A549 (cell line): Measurements from ENCODE around the gene TEN1. TPM values are rescaled to one million over a fixed set of nuclear protein-coding genes. Genes with fewer than 3 reads are reported as not detected.

Experiments
- ATAC-seq, 2 experiments: fragments of 200-7000 bp in 1 of 2; fragments of >200 bp in 1 of 2; cut with Nextera tagmentation in 1 of 2; cut with Tn5 transposase in 1 of 2; 3 replicates each; pipeline versions ENCODE4 v1.8.0 to v1.9.1; 2018 to 2020; ENCODE audit warnings: mild to moderate bottlenecking in 1 of 2, moderate library complexity in 1 of 2
- CTCF ChIA-PET: fragments of 300-600 bp; sonication (Branson Sonifier 250); formaldehyde crosslinking; extraction: SDS; loops from one replicate; lab custom pipeline; 2021; ENCODE audit warnings: antibody characterized with exemption, inconsistent platforms; lab: Yijun Ruan, JAX
- POLR2A ChIA-PET: fragments of 350-600 bp; formaldehyde crosslinking; extraction: SDS; loops from one replicate; lab custom pipeline; 2021; ENCODE audit warnings: antibody characterized with exemption, inconsistent platforms; lab: Yijun Ruan, JAX
- DNase-seq, 2 experiments: peaks; one replicate each; pipeline versions ENCODE4 v3.0.0 to v3.0.0-alpha.2; 2011 to 2016; ENCODE audit warnings: low read depth in 1 of 2, low spot score in 1 of 2
- FAIRE-seq: peaks from 2 replicates; lab custom pipeline; 2011; peaks lifted over from hg19 to GRCh38; lab: Jason Lieb, UNC
- H3K27ac ChIP-seq, 2 experiments: fragments of >200 bp; sonication (Bioruptor Twin); formaldehyde crosslinking; 3 replicates each; pipeline ENCODE4 v1.5.1; 2016 to 2017
- H3K4me1 ChIP-seq: fragments of >200 bp; sonication (Bioruptor Twin); formaldehyde crosslinking; 3 replicates; pipeline ENCODE4 v1.6.1; 2016
- H3K4me2 ChIP-seq: fragments of >200 bp; sonication (Bioruptor Twin); formaldehyde crosslinking; 3 replicates; pipeline ENCODE4 v1.6.1; 2016
- H3K4me3 ChIP-seq: fragments of >200 bp; sonication (Bioruptor Twin); formaldehyde crosslinking; 3 replicates; pipeline ENCODE4 v1.5.1; 2016
- H3K9me3 ChIP-seq: fragments of >200 bp; sonication (Bioruptor Twin); formaldehyde crosslinking; 3 replicates; pipeline ENCODE4 v1.6.1; 2016
- CBX2 ChIP-seq: fragments of 200-600 bp; sonication (generic); IDR thresholded peaks from 2 replicates; pipeline ENCODE4 v1.6.1; 2016; ENCODE audit warnings: low read depth, mild to moderate bottlenecking, borderline replicate concordance
- CEBPB ChIP-seq, 2 experiments: fragments of >200 bp in 1 of 2; sonication (Bioruptor Twin) in 1 of 2; formaldehyde crosslinking in 1 of 2; IDR thresholded peaks; 2 replicates each; pipeline ENCODE4 v1.6.1; 2012 to 2016
- CHD2 ChIP-seq: fragments of 150-350 bp; IDR thresholded peaks from 2 replicates; pipeline ENCODE4 v1.6.1; 2014; ENCODE audit warnings: low read length; ENCODE audit not compliant: partially characterized antibody
- EHF ChIP-seq: fragments of 250-450 bp; sonication (Bioruptor Pico); IDR thresholded peaks from 2 replicates; pipeline ENCODE4 v1.5.0; 2020; ENCODE audit warnings: mild to moderate bottlenecking
- ESRRA ChIP-seq: fragments of 150-350 bp; IDR thresholded peaks from 2 replicates; pipeline ENCODE4 v1.6.1; 2014; ENCODE audit warnings: mild to moderate bottlenecking, low read length, borderline replicate concordance
- FOSB ChIP-seq: fragments of 250-450 bp; sonication (Bioruptor Pico); IDR thresholded peaks from 2 replicates; pipeline ENCODE4 v1.5.0; 2020; ENCODE audit warnings: mild to moderate bottlenecking, moderate library complexity
- FOSL2 ChIP-seq, 2 experiments: fragments of 450-650 bp in 1 of 2; fragments of >200 bp in 1 of 2; sonication (Bioruptor Twin) in 1 of 2; formaldehyde crosslinking; IDR thresholded peaks; 2 replicates each; pipeline versions ENCODE4 v1.5.0 to v1.6.1; 2016 to 2020; ENCODE audit warnings: mild to moderate bottlenecking in 1 of 2, moderate library complexity in 1 of 2
- FOXS1 ChIP-seq: fragments of 250-450 bp; sonication (Bioruptor Pico); IDR thresholded peaks from 2 replicates; pipeline ENCODE4 v1.5.0; 2020; ENCODE audit warnings: mild to moderate bottlenecking, moderate library complexity
- HOXA7 ChIP-seq: fragments of 250-450 bp; sonication (Bioruptor Pico); IDR thresholded peaks from 2 replicates; pipeline ENCODE4 v1.5.0; 2020; ENCODE audit warnings: mild to moderate bottlenecking, moderate library complexity
- JUN ChIP-seq, 2 experiments: fragments of >200 bp; sonication (Bioruptor Twin); formaldehyde crosslinking; IDR thresholded peaks; 2 replicates in 1 of 2; 3 replicates in 1 of 2; pipeline ENCODE4 v1.6.1; 2016 to 2017
- KDM1A ChIP-seq: fragments of 200-600 bp; sonication (generic); IDR thresholded peaks from 2 replicates; pipeline ENCODE4 v1.6.1; 2016; ENCODE audit warnings: low read depth, mild to moderate bottlenecking
- MAFK ChIP-seq: fragments of 450-650 bp; IDR thresholded peaks from 2 replicates; pipeline ENCODE4 v1.6.1; 2014; ENCODE audit not compliant: partially characterized antibody
- PBX3 ChIP-seq: IDR thresholded peaks from 2 replicates; pipeline ENCODE4 v1.6.1; 2012
- PHF8 ChIP-seq: fragments of 200-600 bp; sonication (generic); IDR thresholded peaks from 2 replicates; pipeline ENCODE4 v1.6.1; 2016; ENCODE audit warnings: low read depth, mild to moderate bottlenecking, antibody characterized with exemption, moderate library complexity, borderline replicate concordance
- RARB ChIP-seq: fragments of 250-450 bp; sonication (Bioruptor Pico); IDR thresholded peaks from 2 replicates; pipeline ENCODE4 v1.8.0; 2021; ENCODE audit warnings: mild to moderate bottlenecking, moderate library complexity
- TFCP2L1 ChIP-seq: fragments of 250-450 bp; sonication (Bioruptor Pico); IDR thresholded peaks from 2 replicates; pipeline ENCODE4 v1.5.0; 2021; ENCODE audit warnings: mild to moderate bottlenecking
- WGBS: methylation state at CpG from one replicate; pipeline ENCODE4 v1.1.6; 2017; ENCODE audit errors: missing lambda C conversion rate; 5-methylcytosine and 5-hydroxymethylcytosine counted together
- polyA plus RNA-seq, 4 experiments: library from polyadenylated mRNA; depleted of rRNA in 3 of 4; stranded (reverse); fragments of >200 nt; fragmentation: RNase III in 1 of 4; extraction: RNeasy Plus Mini Kit Qiagen cat#74134 plus additional on column Dnase treatment in 1 of 4; gene quantifications; 2 replicates in 3 of 4; 3 replicates in 1 of 4; pipeline ENCODE4 v1.2.3, GENCODE V29; 2011 to 2017

The TEN1 gene
- polyA plus RNA-seq, 2 of the 4 experiments (the other 2 are of a cell fraction) = 11.8 to 15.7 TPM

GRCh38 chr17:75979705-75980187, 706 bp downstream of the TEN1 start:
- peak overlapping the region; percentile 82 for H3K4me2 ChIP-seq
- H3K27ac ChIP-seq = peak overlapping the region; percentile 90 to 93
- ATAC-seq = peak; percentile 62 to 68
- FAIRE-seq = no peak
- DNase-seq = no peak
- 8% methylated on average over 19 of the region's 19 CpGs for WGBS
- peak overlapping the region; percentile 84 for H3K4me3 ChIP-seq
- peaks cover 43% of the 10 kb centered on the region for H3K4me1 ChIP-seq
- H3K9me3 ChIP-seq = no peaks in the 10 kb centered on the region
- ChIA-PET POLR2A (interaction anchor here (0.7 kb wide), 1 partner anchor 159 kb away, joined by 3 read pairs; no protein-coding TSS in a partner anchor), CTCF (interaction anchor here (1.0 to 1.7 kb wide), 6 partner anchors 10 to 102 kb away, joined by 3 to 6 read pairs (median 4); partner anchors contain the start of genes CDK3, FBF1 and MRPL38)
- no peak for TF ChIP-seq CHD2
- 0 out of 2 replicates have a peak, but pooled peaks have one; percentile 45 for TF ChIP-seq PBX3
- peak in 1 of 2 experiments; percentile 39; a peak in 3 of 5 replicates for TF ChIP-seq JUN (IDR thresholded peaks at IDR 0.05)
- TF ChIP-seq FOSL2 (IDR thresholded peaks at IDR 0.05) = no peak
- no peak for TF ChIP-seq FOSL2 (CRISPR knock-in tag; IDR thresholded peaks at IDR 0.05)
- peak; percentile 34 for TF ChIP-seq HOXA7 (CRISPR knock-in tag)
- peak; percentile 30; the same call in 1 of the 2 replicates for TF ChIP-seq RARB (CRISPR knock-in tag)
- 0 out of 2 replicates have a peak, but pooled peaks have one; percentile 53 for TF ChIP-seq FOSB (CRISPR knock-in tag)
- peak; percentile 95 for TF ChIP-seq PHF8
- peak in 1 of 2 experiments; percentile 1; a peak in 1 of 4 replicates for TF ChIP-seq CEBPB (IDR thresholded peaks at IDR 0.05)
- TF ChIP-seq TFCP2L1 (CRISPR knock-in tag) = peak; percentile 38
- no peak for TF ChIP-seq ESRRA
- no peak for TF ChIP-seq EHF
- TF ChIP-seq, all 56 proteins: peak for 8

- Histone ChIP-seq H3K4me2 (peak overlapping the region; percentile 82), H3K4me3 (peak overlapping the region; percentile 84), H3K4me1 (peaks cover 43% of the 10 kb centered on the region), H3K9me3 (no peaks in the 10 kb centered on the region), H3K27ac (peak overlapping the region; percentile 90 to 93)
- TF ChIP-seq JUN (IDR thresholded peaks at IDR 0.05) (no peak), KDM1A (0 out of 2 replicates have a peak, but pooled peaks have one; percentile 79)
- ATAC-seq (no peak), FAIRE-seq (no peak), DNase-seq (no peak)
- CTCF ChIA-PET = interaction anchor here (0.6 to 1.9 kb wide), 11 partner anchors 9 to 480 kb away, joined by 3 to 7 read pairs (median 4); partner anchors contain the start of genes CDK3 and MRPL38
- 84% methylated on average over 18 of the region's 18 CpGs for WGBS
- POLR2A ChIA-PET = interaction anchor here (0.6 to 0.7 kb wide), 3 partner anchors 137 to 200 kb away, joined by 3 to 4 read pairs (median 3); no protein-coding TSS in a partner anchor
Measured at GRCh38 chr17:75980188-75981018, 1.4 kb downstream of the TEN1 start.

- POLR2A ChIA-PET = no interaction called here
- Histone ChIP-seq H3K27ac (no peak overlapping the region), H3K4me1 (peaks cover 38% of the 10 kb centered on the region; the same call in 2 of the 3 replicates), H3K9me3 (no peaks in the 10 kb centered on the region), H3K4me3 (no peak overlapping the region), H3K4me2 (peak overlapping the region; percentile 82; the same call in 1 of the 3 replicates)
- FAIRE-seq (no peak), DNase-seq (no peak), ATAC-seq (no peak)
- CTCF ChIA-PET = interaction anchor here (0.7 to 1.9 kb wide), 10 partner anchors 8 to 299 kb away, joined by 3 to 7 read pairs (median 4); partner anchors contain the start of gene MRPL38
- TF ChIP-seq FOXS1 (CRISPR knock-in tag) = no peak
- TF ChIP-seq MAFK = peak; percentile 35
- no peak for TF ChIP-seq CBX2
- TF ChIP-seq ESRRA = no peak
- WGBS = 94% methylated on average over 7 of the region's 7 CpGs
Measured at GRCh38 chr17:75981019-75981615, 2.1 kb downstream of the TEN1 start.
